Keratinocyte (primary cell): ENCODE measurements around the gene UGT1A6. TPM values are rescaled to one million over a fixed set of nuclear protein-coding genes. Genes with fewer than 3 reads are reported as not detected.
A peak's percentile ranks its signal among the peaks of the same experiment; 100 is the strongest.

ENCODE experiments used
- DNase-seq: peaks from one replicate; pipeline ENCODE4 v3.0.0-alpha.2; 2011; ENCODE audit warnings: low read depth, missing footprints, low spot score
- FAIRE-seq: peaks from 2 replicates; lab custom pipeline; 2011; peaks lifted over from hg19 to GRCh38; lab: Jason Lieb, UNC
- H2AFZ ChIP-seq: 2 replicates; pipeline ENCODE4 v1.6.0; 2012; ENCODE audit warnings: low read length, control low read depth, inconsistent platforms; ENCODE audit not compliant: control insufficient read depth
- H3K27ac ChIP-seq: 2 replicates; pipeline ENCODE4 v1.5.1; 2011; ENCODE audit warnings: low read length; ENCODE audit not compliant: control insufficient read depth, insufficient read depth
- H3K27me3 ChIP-seq: 3 replicates; pipeline ENCODE4 v1.6.0; 2011; ENCODE audit warnings: low read length; ENCODE audit not compliant: control insufficient read depth, insufficient read depth; ENCODE audit errors: extremely low read depth
- H3K36me3 ChIP-seq, 2 experiments: 2 replicates in 1 of 2; 3 replicates in 1 of 2; pipeline ENCODE4 v1.5.1; 2011; ENCODE audit warnings: low read length in 2 of 2, mild to moderate bottlenecking in 1 of 2; ENCODE audit not compliant: control insufficient read depth in 2 of 2, insufficient read depth in 2 of 2; ENCODE audit errors: extremely low read depth in 1 of 2
- H3K4me1 ChIP-seq: 3 replicates; pipeline ENCODE4 v1.5.1; 2011; ENCODE audit warnings: low read length; ENCODE audit not compliant: control insufficient read depth, insufficient read depth; ENCODE audit errors: extremely low read depth
- H3K4me2 ChIP-seq: 3 replicates; pipeline ENCODE4 v1.6.0; 2011; ENCODE audit warnings: low read depth, low read length; ENCODE audit not compliant: control insufficient read depth, insufficient read depth; ENCODE audit errors: extremely low read depth
- H3K4me3 ChIP-seq, 3 experiments: fragments of 200-600 bp in 1 of 3; sonication (generic) in 1 of 3; 2 replicates in 2 of 3; 3 replicates in 1 of 3; pipeline ENCODE4 v1.5.1; 2011 to 2016; ENCODE audit warnings: low read length in 3 of 3, mild to moderate bottlenecking in 3 of 3, control low read depth in 2 of 3, inconsistent platforms in 1 of 3, low read depth in 1 of 3, mixed read lengths in 1 of 3, mixed run types in 1 of 3, moderate library complexity in 1 of 3; ENCODE audit not compliant: control insufficient read depth in 2 of 3, insufficient read depth in 2 of 3; ENCODE audit errors: extremely low read depth in 1 of 3
- H3K79me2 ChIP-seq: 2 replicates; pipeline ENCODE4 v1.6.0; 2012; ENCODE audit warnings: low read length; ENCODE audit not compliant: control insufficient read depth, insufficient read depth
- H3K9ac ChIP-seq: 3 replicates; pipeline ENCODE4 v1.6.0; 2011; ENCODE audit warnings: low read length; ENCODE audit not compliant: control insufficient read depth, insufficient read depth; ENCODE audit errors: extremely low read depth
- H3K9me1 ChIP-seq: 3 replicates; pipeline ENCODE4 v1.6.0; 2011; ENCODE audit warnings: low read length; ENCODE audit not compliant: control insufficient read depth, insufficient read depth; ENCODE audit errors: extremely low read depth
- H3K9me3 ChIP-seq: 2 replicates; pipeline ENCODE4 v1.5.1; 2012; ENCODE audit warnings: low read depth, low read length; ENCODE audit not compliant: control insufficient read depth
- H4K20me1 ChIP-seq: 3 replicates; pipeline ENCODE4 v1.6.0; 2011; ENCODE audit warnings: low read length; ENCODE audit not compliant: control insufficient read depth, insufficient read depth; ENCODE audit errors: extremely low read depth
- EZH2 ChIP-seq: IDR thresholded peaks from one replicate; pipeline ENCODE4 v1.6.1; 2012; ENCODE audit warnings: inconsistent platforms, mild to moderate bottlenecking, low read length, moderate library complexity
- dilution Hi-C: fragments of 300-500 bp; cut with MboI; formaldehyde crosslinking; loops from one replicate; pipeline ENCODE4 v1.7.0; 2020; ENCODE audit warnings: low sequenced_read_pairs; ENCODE audit not compliant: extremely low pct_ligation_motif_present
- polyA plus RNA-seq, 5 experiments: library from polyadenylated mRNA; depleted of rRNA in 3 of 5; stranded (reverse) in 3 of 5; stranded (forward) in 1 of 5; unstranded in 1 of 5; fragments of >200 nt; gene quantifications; 1 replicate in 1 of 5; 2 replicates in 3 of 5; 3 replicates in 1 of 5; pipeline versions ENCODE4 v1.2.1 to v1.2.3, GENCODE V29; 2011 to 2012; ENCODE audit warnings: missing spikeins in 2 of 5, low read depth in 1 of 5, low replicate concordance in 1 of 5
- TF ChIP-seq, protein P1 (sequence below), 3 experiments: IDR thresholded peaks in 1 of 3; conservative IDR thresholded peaks in 1 of 3; optimal IDR thresholded peaks in 1 of 3; 2 replicates in 2 of 3; 3 replicates in 1 of 3; pipeline versions ENCODE3 to v1.5.1; 2011; ENCODE audit warnings: low read length in 3 of 3, mild to moderate bottlenecking in 3 of 3, moderate library complexity in 2 of 3, control low read depth in 1 of 3, inconsistent platforms in 1 of 3; ENCODE audit not compliant: insufficient read depth in 2 of 3; ENCODE audit errors: extremely low read depth in 1 of 3

UGT1A6 gene
- polyA plus RNA-seq, 1 donor (not counting 4 experiments of a cell fraction or from before 2014, with no cell fraction given): 133 TPM

DNA sequence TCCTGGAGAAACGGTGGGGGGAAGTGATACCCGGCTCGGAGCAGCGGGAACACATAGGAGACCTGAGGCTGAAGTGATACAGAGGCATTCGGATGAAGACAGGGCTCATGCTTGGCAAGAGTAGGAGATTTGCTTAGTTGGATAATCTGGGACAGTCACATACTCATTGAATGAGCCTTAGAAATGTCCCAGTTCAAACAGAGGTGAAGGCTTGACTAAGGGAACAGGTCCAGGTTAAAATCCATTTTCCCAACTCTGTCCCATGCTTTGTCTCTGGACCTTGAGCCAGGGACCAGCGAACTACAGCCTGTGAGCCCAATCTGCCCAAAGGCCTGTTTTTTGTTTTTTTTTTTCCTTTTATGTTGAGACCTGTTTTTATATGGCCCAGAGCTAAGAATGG, 1.3 kb downstream of the UGT1A6 start:
- Histone ChIP-seq H3K9me1 (no peaks in the 10 kb centered on the region), H4K20me1 (no peaks in the 10 kb centered on the region), H3K27ac (peak overlapping the region; percentile 95), H3K36me3 (peaks cover 0 to 12% of the 10 kb centered on the region in 2 experiments), H3K9me3 (no peaks in the 10 kb centered on the region), H3K4me2 (peak overlapping the region; percentile 97), H3K27me3 (no peaks in the 10 kb centered on the region), H3K9ac (peak overlapping the region; percentile 88), H3K79me2 (peaks cover 71% of the 10 kb centered on the region), H3K4me1 (peaks cover 59% of the 10 kb centered on the region), H3K4me3 (peak overlapping the region; percentile 7 to 86 (median 83)), H2AFZ (no peak overlapping the region)
- FAIRE-seq (peak; percentile 77), DNase-seq (no peak)
- no peak for TF ChIP-seq EZH2
- TF ChIP-seq, protein P1, sequence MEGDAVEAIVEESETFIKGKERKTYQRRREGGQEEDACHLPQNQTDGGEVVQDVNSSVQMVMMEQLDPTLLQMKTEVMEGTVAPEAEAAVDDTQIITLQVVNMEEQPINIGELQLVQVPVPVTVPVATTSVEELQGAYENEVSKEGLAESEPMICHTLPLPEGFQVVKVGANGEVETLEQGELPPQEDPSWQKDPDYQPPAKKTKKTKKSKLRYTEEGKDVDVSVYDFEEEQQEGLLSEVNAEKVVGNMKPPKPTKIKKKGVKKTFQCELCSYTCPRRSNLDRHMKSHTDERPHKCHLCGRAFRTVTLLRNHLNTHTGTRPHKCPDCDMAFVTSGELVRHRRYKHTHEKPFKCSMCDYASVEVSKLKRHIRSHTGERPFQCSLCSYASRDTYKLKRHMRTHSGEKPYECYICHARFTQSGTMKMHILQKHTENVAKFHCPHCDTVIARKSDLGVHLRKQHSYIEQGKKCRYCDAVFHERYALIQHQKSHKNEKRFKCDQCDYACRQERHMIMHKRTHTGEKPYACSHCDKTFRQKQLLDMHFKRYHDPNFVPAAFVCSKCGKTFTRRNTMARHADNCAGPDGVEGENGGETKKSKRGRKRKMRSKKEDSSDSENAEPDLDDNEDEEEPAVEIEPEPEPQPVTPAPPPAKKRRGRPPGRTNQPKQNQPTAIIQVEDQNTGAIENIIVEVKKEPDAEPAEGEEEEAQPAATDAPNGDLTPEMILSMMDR (optimal IDR thresholded peaks at IDR 0.05 in 1 of 3, IDR thresholded peaks at IDR 0.05 in 1 of 3, conservative IDR thresholded peaks at IDR 0.05 in 1 of 3; ENCODE audit: extremely low read depth in 1 of 3, insufficient read depth in 2 of 3, low read length in 3 of 3): no peak
- dilution Hi-C loops: no loop called here

DNA sequence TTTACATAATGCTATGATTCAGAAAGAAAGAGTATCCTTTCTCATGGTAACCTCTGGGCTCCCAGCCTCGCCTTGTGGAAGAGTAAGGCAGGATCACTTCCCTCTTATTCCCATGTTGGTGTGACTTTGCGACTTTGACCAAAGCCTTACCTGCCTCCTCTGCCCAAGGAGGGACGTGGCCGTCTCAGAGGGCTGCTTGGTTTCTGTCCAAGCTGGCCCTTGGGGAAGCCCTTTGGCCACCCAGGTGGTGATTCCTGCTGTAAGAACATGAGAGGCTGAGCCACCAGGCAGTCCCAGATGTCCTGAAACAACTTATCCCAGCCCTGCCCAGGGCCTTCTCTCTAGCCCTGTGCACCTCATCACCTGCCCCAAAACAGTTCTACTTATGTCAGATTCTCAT, 6.0 kb downstream of the UGT1A6 start:
- no peak overlapping the region for H3K9ac ChIP-seq
- no peaks in the 10 kb centered on the region for H3K9me3 ChIP-seq
- H2AFZ ChIP-seq: no peak overlapping the region
- no peaks in the 10 kb centered on the region for H3K27me3 ChIP-seq
- peaks cover 30% of the 10 kb centered on the region for H3K4me1 ChIP-seq
- dilution Hi-C loops: no loop called here
- no peak overlapping the region for H3K4me2 ChIP-seq
- H3K27ac ChIP-seq: no peak overlapping the region
- H3K79me2 ChIP-seq: peaks cover 74% of the 10 kb centered on the region
- TF ChIP-seq, protein P1 (optimal IDR thresholded peaks at IDR 0.05 in 1 of 3, IDR thresholded peaks at IDR 0.05 in 1 of 3, conservative IDR thresholded peaks at IDR 0.05 in 1 of 3; ENCODE audit: extremely low read depth in 1 of 3, insufficient read depth in 2 of 3, low read length in 3 of 3): no peak
- H3K36me3 ChIP-seq: peaks cover 0 to 11% of the 10 kb centered on the region in 2 experiments
- DNase-seq: no peak
- no peak overlapping the region for H3K4me3 ChIP-seq
- H3K9me1 ChIP-seq: no peaks in the 10 kb centered on the region
- no peaks in the 10 kb centered on the region for H4K20me1 ChIP-seq
- no peak for FAIRE-seq
